Mammary epithelial cell (primary cell): Measurements from ENCODE around the gene SMCP.

Experiments used
- CTCF ChIP-seq, 2 donors: IDR thresholded peaks in 1 of 2; conservative IDR thresholded peaks in 1 of 2; 2 replicates each; pipeline ENCODE4 v1.5.1; 2011 to 2012; ENCODE audit warnings: inconsistent platforms in 2 of 2, low read length in 2 of 2, mild to moderate bottlenecking in 2 of 2, control low read depth in 1 of 2, low read depth in 1 of 2; ENCODE audit not compliant: insufficient read depth in 1 of 2; ENCODE audit errors: extremely low read depth in 1 of 2
- EZH2 ChIP-seq: IDR thresholded peaks from 2 replicates; pipeline ENCODE4 v1.6.1; 2012; ENCODE audit warnings: low read length, inconsistent platforms, borderline replicate concordance

GRCh38 chr1:152855661-152856060 is 22.5 kb upstream of the SMCP start:
- TF ChIP-seq CTCF (conservative IDR thresholded peaks at IDR 0.05 in 1 of 2, IDR thresholded peaks at IDR 0.05 in 1 of 2; ENCODE audit: extremely low read depth in 1 of 2, insufficient read depth in 1 of 2, low read depth in 1 of 2, low read length in 2 of 2) (no peak), EZH2 (no peak)
